Astrocyte of the cerebellum (primary cell): Measurements from ENCODE around the gene CACUL1.
"Not testable (repeated sequence)": the region's sequence is repeated elsewhere in the genome, so short reads cannot be mapped to it uniquely, and the experiment has no call there.

ENCODE experiments used
- DNase-seq: peaks from one replicate; pipeline ENCODE4 v3.0.0-alpha.2; 2011; ENCODE audit warnings: low read depth
- H3K4me3 ChIP-seq: 2 replicates; pipeline ENCODE4 v1.5.1; 2011; ENCODE audit warnings: mild to moderate bottlenecking, low read depth, low read length, moderate library complexity
- in situ Hi-C: cut with HindIII; loops from 2 replicates; pipeline ENCODE4 v1.10.0; 2017; ENCODE audit warnings: low sequenced_read_pairs
- TF ChIP-seq, protein P1 (sequence below): IDR thresholded peaks from 2 replicates; pipeline ENCODE4 v1.5.1; 2012; ENCODE audit warnings: low read length, low read depth, moderate library complexity, mild to moderate bottlenecking; ENCODE audit errors: missing control alignments

The CACUL1 gene

DNA sequence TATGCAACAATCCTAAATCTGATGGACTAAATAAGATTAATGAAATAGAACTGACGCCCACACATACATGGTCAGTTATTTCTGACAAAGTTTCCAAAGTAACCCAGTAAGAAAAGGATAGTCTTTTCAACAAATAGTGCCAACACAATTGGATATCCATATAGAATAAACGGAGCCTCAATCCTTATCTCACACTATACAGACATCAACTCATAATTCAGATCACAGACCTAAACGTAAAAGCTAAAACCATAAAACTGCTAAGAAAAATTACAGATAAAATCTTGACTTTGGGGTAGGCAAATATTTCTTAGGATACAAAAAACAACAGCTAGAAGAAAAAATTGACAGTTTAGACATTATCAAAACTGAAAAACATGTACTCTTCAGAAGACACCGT is 8.5 kb downstream of the CACUL1 start:
- DNase-seq: no peak
- in situ Hi-C loops: no loop called here
- H3K4me3 ChIP-seq: no peak overlapping the region
- TF ChIP-seq, protein P1, sequence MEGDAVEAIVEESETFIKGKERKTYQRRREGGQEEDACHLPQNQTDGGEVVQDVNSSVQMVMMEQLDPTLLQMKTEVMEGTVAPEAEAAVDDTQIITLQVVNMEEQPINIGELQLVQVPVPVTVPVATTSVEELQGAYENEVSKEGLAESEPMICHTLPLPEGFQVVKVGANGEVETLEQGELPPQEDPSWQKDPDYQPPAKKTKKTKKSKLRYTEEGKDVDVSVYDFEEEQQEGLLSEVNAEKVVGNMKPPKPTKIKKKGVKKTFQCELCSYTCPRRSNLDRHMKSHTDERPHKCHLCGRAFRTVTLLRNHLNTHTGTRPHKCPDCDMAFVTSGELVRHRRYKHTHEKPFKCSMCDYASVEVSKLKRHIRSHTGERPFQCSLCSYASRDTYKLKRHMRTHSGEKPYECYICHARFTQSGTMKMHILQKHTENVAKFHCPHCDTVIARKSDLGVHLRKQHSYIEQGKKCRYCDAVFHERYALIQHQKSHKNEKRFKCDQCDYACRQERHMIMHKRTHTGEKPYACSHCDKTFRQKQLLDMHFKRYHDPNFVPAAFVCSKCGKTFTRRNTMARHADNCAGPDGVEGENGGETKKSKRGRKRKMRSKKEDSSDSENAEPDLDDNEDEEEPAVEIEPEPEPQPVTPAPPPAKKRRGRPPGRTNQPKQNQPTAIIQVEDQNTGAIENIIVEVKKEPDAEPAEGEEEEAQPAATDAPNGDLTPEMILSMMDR: no peak

DNA sequence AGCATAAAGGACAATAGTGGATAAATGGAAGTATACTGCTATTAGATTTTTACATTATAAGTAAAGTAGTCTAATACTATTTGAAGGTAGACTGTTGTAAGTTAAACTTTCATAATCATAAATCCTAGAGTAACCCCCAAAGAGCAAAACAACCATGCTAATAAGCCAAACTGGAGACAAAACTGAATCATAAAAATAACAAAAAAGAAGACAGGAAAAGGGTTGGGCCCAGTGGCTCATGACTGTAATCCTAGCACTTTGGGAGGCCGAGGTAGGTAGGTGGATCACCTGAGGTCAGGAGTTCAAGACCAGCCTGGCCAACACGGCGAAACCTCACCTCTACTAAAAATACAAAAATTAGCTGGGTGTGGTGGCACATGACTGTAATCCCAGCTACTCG is 9.7 kb downstream of the CACUL1 start:
- in situ Hi-C loops: no loop called here
- H3K4me3 ChIP-seq: no peak overlapping the region
- no peak for DNase-seq
- TF ChIP-seq, protein P1: no peak

DNA sequence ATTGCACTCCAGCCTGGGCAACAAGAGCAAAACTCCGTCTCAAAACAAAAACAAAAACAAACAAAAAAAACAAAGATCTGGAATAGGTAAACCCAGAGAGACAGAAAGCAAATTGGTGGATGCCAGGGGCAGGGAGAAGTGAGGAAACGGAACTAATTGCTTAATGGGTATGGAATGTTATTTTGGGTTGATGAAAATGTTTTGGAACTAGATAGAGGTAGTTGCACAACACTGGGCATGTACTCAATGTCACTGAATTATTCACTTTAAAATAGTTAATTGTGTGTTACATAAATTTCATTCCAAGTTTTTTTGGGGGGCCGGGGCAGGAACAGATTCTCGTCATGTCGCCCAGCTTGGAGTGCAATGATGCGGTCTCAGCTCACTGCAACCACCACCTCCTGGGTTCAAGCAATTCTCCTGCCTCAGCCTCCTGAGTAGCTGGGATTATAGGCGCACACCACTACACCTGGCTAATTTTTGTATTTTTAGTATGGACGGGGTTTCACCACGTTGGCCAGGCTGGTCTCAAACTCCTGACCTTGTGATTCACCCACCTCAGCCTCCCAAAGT is 10.3 kb downstream of the CACUL1 start:
- DNase-seq, in situ Hi-C loops, H3K4me3 ChIP-seq: not testable (repeated sequence)

DNA sequence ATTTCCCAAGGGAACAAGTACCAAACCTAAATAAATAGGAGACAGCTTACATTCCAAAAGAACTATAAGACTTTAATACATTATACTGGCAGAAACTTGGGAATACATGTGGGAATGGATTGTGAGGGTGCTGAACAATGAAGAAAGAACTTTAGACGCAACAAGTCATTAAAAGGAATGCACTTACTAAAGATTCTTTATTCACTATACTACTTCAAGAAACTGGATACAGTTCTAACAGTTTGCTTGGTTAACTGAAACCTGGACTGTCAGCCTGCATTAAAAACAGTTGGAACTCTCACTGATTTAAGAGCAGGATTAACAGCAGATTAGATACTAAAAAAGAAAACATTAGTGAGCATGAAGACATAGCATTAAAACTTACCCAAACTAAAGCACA is 12.0 kb downstream of the CACUL1 start:
- TF ChIP-seq, protein P1: no peak

DNA sequence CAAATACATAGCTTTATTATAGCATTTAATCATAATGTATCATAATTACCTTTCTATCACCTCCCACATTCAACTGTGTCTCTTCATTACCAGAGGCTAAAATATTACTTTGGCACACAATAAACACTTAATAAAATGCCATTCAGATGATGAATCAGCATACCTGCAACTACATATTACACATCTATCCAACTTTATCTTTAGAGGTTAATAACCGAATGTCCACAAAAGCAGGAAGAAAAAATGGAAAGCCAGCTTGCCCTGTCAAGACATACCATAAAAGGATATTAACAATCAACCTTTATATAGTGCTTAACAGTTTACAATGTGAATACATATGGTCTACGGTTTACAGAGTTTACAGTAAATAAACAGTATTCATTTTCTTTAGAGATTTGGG is 12.7 kb downstream of the CACUL1 start:
- TF ChIP-seq, protein P1: no peak
- in situ Hi-C loops: no loop called here
- no peak overlapping the region for H3K4me3 ChIP-seq
- no peak for DNase-seq

More for the DNA sequence above, 12.0 kb downstream of the CACUL1 start:
- H3K4me3 ChIP-seq: no peak overlapping the region
- no peak for DNase-seq
- in situ Hi-C loops: no loop called here

DNA sequence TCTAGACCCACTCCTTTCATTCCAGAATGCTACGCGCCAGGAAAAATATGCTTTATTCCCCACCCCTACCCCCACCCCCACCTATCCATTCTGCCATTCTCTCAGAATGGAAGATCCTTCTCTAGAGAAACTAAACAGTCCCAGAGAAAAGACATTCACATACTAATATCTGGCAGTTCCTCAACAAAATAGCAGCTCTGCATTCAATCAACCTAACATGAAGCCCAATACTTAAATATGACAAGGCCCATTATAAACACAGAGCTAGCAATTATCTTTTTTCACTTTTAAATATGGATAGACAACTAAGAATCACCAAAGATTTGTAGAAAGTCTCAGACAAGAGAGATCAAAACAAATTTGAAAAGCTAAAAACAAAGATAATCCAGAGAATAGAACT is 16.4 kb downstream of the CACUL1 start:
- TF ChIP-seq, protein P1: no peak
- no peak overlapping the region for H3K4me3 ChIP-seq
- in situ Hi-C loops: no loop called here
- DNase-seq: no peak

DNA sequence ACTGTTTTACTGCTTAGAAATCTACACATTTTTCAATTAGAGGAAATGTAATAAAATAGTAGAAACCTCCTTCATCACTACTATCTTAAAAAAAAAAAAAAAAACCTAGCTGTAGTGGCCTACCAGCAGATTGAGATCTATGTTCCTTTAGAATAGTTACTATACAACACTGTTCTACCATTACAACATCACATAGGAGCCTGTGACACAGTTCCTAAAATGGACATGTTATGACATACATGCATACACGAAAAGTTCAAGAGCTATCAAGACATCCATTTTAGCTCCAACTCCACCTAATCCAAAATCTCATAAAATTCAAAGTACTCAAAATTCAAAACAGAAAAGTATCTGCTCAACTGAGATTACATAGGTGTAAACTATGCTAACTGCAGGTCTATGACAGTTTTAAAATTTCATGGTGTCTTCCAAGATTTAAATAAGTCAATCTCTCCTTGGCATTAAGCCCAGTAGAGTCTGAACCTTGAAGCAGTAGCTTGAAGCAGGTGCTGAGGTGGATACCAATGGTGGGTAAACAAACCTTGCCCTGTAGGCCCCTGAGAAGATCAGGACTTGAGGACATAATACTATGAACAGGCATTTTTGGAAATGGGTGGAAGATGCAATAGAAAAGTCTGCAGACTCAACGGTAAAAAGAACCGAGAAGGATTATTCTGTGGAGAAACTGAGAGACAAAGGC is 17.0 kb downstream of the CACUL1 start:
- TF ChIP-seq, protein P1: no peak
- no peak for DNase-seq
- no peak overlapping the region for H3K4me3 ChIP-seq
- in situ Hi-C loops: no loop called here
